Naive B cell (primary cell): ENCODE data around the gene CDK11A. TPM values are rescaled to one million over a fixed set of nuclear protein-coding genes. Genes with fewer than 3 reads are reported as not detected.
"Not testable (repeated sequence)": the region's sequence is repeated elsewhere in the genome, so short reads cannot be mapped to it uniquely, and the experiment has no call there.

Experiments
- ATAC-seq, 2 donors: fragments of 150-1000 bp; cut with Tn5 transposase; 2 replicates each; pipeline ENCODE4 v1.10.0; 2021; ENCODE audit warnings: low read depth in 2 of 2, mild to moderate bottlenecking in 2 of 2, moderate library complexity in 2 of 2
- DNase-seq: peaks from one replicate; pipeline ENCODE4 v3.0.0; 2022
- H3K27ac Mint-ChIP-seq, 6 donors: one replicate each; pipeline ENCODE4 v1.8.0; 2020 to 2022; ENCODE audit warnings: mild to moderate bottlenecking in 6 of 6, mixed read lengths in 6 of 6, moderate library complexity in 5 of 6, inconsistent platforms in 2 of 6
- H3K27me3 Mint-ChIP-seq, 3 donors: one replicate each; pipeline ENCODE4 v1.8.0; 2021 to 2022; ENCODE audit warnings: mixed read lengths in 3 of 3, mild to moderate bottlenecking in 1 of 3
- H3K36me3 Mint-ChIP-seq, 2 donors: one replicate each; pipeline ENCODE4 v1.8.0; 2020 to 2022; ENCODE audit warnings: mixed read lengths in 2 of 2, inconsistent platforms in 1 of 2, mild to moderate bottlenecking in 1 of 2
- H3K4me1 Mint-ChIP-seq, 3 donors: one replicate each; pipeline ENCODE4 v1.8.0; 2020 to 2022; ENCODE audit warnings: mixed read lengths in 3 of 3, inconsistent platforms in 1 of 3, mild to moderate bottlenecking in 1 of 3, moderate library complexity in 1 of 3
- H3K4me3 Mint-ChIP-seq, 8 donors: one replicate each; pipeline ENCODE4 v1.8.0; 2020 to 2022; ENCODE audit warnings: mild to moderate bottlenecking in 8 of 8, mixed read lengths in 8 of 8, moderate library complexity in 8 of 8, inconsistent platforms in 2 of 8
- H3K9me3 Mint-ChIP-seq, 7 donors: one replicate each; pipeline ENCODE4 v1.8.0; 2020 to 2022; ENCODE audit warnings: mixed read lengths in 7 of 7, mild to moderate bottlenecking in 5 of 7, inconsistent platforms in 2 of 7, moderate library complexity in 1 of 7
- polyA plus RNA-seq, 6 donors: library from polyadenylated mRNA; unstranded; fragments of 300-500 nt; fragmentation: Illumina TruSeq; gene quantifications; one replicate each; pipeline ENCODE4 v1.2.3, GENCODE V29; 2021; ENCODE audit warnings: low read depth in 6 of 6

The CDK11A gene
- polyA plus RNA-seq, 6 donors from 2014 or later: 11.9 to 24.1 (median 14.0) TPM

DNA sequence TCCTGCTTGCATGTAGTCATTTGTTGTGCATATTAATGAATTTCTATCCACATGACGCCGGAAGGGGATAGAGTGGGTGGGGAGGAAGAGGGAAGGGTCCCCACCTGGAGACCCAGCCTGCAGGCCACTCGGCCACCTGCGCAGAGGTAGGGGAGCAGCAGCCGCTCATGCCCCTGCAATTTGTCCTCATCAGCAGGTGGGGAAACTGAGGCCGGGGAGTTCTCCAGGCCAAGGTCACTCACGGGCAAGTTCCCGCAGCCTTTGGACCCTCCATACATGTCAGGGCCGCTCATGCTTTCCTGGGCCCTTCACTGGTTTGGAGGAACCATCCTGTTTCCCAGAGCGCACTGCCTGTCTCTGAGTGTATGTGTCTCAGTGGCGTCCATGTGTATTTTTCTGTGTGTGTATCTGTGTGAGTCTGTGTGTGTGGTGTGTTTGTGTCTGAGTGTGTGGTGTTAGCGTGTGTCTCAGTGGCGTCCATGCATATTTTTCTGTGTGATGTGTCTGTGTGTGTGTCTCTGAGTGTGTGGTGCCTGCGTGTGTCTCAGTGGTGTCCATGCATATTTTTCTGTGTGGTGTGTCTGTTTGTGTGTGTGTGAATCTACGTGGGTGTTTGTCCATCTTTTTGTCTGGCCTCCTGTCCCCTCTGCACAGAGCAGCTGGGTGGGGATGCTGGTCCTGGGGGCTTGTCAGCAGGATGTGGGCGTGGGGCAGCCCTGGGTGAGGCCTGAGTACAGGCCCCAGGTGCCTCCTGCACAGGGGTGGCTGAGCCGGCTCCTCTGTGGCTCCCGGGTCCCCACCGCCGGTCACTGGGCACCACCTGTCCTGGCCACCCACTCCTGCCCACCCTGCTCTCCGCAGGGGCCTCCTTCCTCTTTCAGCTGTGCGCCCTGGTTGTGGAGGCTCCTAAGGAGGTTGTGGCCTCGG is 27.5 kb downstream of the CDK11A start:
- Mint-ChIP-seq H3K4me3 (peak overlapping the region in 3 of 8 donors; percentile 29 to 59 (median 50)), H3K27ac (peak overlapping the region in 1 of 6 donors; percentile 64)

DNA sequence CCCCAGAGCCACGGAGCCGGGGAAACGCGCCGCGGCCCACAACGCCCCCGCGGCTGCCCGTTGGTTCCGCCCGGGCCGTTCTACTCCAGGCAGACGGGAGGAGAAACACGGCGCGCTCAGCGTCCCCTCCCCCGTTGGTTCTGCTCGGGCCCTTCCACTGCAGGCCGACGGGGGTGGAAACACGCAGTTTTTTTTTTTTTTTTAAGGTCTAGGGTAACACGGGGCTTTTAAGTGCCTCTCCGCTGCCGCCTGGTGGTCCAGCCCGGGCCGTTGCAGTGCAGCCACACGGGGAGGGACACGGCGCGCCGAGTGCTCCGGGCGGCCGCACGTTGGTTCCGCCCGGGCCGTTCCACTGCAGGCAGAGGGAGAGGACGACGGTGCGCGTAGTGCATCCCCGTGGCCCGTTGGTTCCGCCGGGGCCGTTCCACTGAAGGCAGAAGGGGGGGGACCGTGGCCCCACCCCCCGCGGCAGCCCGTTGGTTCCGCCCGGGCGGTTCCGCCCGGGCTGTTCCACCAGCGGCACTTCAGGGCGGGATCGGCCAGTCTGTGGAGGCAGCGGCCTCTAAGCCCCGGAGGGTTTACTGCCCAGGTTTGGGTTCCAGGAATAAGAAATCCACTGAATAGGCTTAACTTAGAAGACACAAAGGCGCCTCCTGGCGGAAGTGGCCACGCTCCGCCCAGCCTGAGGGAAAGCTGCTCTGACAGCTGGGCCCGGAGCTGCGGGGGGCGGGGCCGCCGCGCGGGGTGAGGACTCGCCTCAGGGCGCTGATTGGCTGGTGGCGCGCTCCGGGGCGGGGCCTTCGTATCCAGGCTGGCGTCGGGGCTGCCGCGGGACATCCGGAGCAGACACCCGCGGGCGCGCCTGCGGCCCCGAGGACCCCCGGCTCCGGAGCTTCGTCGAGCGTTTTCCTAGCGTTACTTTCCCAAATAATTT is 31.2 kb downstream of the CDK11A start, which contains the start of gene SLC35E2B:
Gene SLC35E2B, minus strand, starts transcription at position 82 of the 934 bp plus-strand sequence. CDS start 16,096 bp downstream, outside the sequence.
- not testable (repeated sequence) for H3K27me3 Mint-ChIP-seq, H3K9me3 Mint-ChIP-seq, H3K36me3 Mint-ChIP-seq
- ATAC-seq: peak; percentile 74 to 75
- Mint-ChIP-seq H3K4me3 (peak within 1 kb of the TSS; percentile 71 to 90 (median 84)), H3K27ac (peak within 1 kb of the TSS in 5 of 6 donors; percentile 90 to 98 (median 96)), H3K4me1 (peaks cover 2 to 21% (median 5%) of the 10 kb centered on the region in 3 donors)
- peak; percentile 98 for DNase-seq

More for the DNA sequence above, 27.5 kb downstream of the CDK11A start:
- H3K27me3 Mint-ChIP-seq, ATAC-seq, DNase-seq, H3K9me3 Mint-ChIP-seq, H3K36me3 Mint-ChIP-seq, H3K4me1 Mint-ChIP-seq: not testable (repeated sequence)

DNA sequence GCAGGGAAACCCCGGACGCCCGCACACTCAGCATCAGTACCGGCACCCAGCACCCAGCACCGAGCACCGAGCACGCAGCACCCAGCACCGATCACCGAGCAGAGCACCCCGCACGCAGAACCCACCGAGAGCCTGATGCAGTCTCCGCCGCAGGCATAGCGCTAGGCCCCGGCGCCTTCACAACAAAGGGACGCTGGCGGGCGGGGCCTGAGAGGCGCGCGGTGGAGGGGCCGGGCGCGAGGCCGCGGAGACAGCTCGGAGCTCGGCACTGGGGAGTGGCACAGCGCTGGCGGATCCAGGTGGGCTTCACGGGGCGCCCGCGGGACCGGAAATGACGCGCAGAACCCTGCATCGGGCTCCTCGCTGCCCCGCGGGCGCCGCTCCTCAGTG is 31.8 kb downstream of the CDK11A start:
- H3K4me1 Mint-ChIP-seq: peaks cover 6 to 23% (median 8%) of the 10 kb centered on the region in 3 donors
- not testable (repeated sequence) for DNase-seq

DNA sequence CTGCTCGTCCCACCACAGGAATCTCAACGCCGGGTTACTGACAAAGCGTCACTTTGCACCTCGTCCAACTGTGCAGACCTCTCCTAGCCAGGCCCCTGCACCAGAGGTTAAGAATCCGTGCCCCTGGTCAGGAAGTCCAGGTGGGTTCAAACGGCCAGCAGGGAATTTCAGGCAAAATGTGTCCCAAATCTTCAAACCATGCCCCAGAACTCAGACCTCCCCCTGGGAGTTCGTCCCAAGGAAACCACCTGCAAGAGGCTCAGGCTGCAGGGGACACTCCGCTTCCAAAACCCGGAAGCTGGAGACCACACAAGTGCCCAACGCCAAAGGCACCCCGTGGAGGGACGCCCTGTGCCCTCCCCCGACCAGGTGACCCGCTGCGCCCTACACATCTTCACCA is 32.7 kb downstream of the CDK11A start:
- peaks cover 4 to 23% (median 6%) of the 10 kb centered on the region in 3 donors for H3K4me1 Mint-ChIP-seq
- H3K9me3 Mint-ChIP-seq, DNase-seq, H3K4me3 Mint-ChIP-seq, H3K27ac Mint-ChIP-seq, ATAC-seq, H3K36me3 Mint-ChIP-seq, H3K27me3 Mint-ChIP-seq: not testable (repeated sequence)

More for the DNA sequence above, 31.8 kb downstream of the CDK11A start:
- H3K27me3 Mint-ChIP-seq, ATAC-seq, H3K9me3 Mint-ChIP-seq, H3K36me3 Mint-ChIP-seq: not testable (repeated sequence)
- peak overlapping the region; percentile 59 to 90 (median 82) for H3K4me3 Mint-ChIP-seq
- peak overlapping the region in 4 of 6 donors; percentile 37 to 97 (median 94) for H3K27ac Mint-ChIP-seq

DNA sequence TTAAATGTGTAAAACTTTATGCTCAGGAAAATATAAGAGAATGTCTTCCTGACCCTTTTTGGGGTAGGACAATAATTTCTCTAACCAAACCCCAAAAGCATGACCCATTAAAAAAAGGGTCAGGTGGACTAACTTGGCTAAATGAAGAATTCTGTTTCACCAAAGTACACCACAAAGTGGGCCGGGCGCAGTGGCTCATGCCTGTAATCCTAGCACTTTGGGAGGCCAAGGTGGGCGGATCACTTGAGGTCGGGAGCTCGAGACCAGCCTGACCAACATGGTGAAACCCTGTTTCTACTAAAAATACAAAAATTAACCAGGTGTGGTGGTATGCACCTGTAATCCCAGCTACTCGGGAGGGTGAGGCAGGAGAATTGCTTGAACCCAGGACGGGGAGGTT is 34.6 kb downstream of the CDK11A start:
- Mint-ChIP-seq H3K27ac (peak overlapping the region in 2 of 6 donors; percentile 41 to 60), H3K4me1 (peaks cover 9 to 29% (median 12%) of the 10 kb centered on the region in 3 donors), H3K4me3 (peak overlapping the region in 2 of 8 donors; percentile 40 to 68)
- not testable (repeated sequence) for H3K27me3 Mint-ChIP-seq, H3K36me3 Mint-ChIP-seq, H3K9me3 Mint-ChIP-seq, DNase-seq, ATAC-seq

DNA sequence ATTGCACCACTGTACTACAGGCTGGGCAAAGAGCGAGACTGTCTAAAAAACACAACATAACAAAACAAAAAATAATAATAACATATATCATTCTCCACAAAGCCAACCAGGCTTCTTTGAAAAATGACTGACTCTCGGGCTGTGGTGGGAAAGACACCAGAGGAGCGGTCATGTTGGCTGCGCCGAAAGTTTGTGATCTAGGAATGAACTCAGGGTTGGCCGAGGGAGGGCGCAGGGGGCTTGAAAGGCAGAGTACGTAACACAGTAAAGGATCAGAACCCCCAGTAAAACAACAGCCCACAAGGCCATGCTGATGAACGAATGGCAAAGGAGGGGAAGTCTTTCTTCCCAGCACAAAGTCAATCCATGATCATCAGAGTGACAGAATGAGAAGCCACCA is 36.3 kb downstream of the CDK11A start:
- H3K27ac Mint-ChIP-seq: peak overlapping the region in 3 of 6 donors; percentile 11 to 88 (median 47)
- H3K9me3 Mint-ChIP-seq: no peaks in the 10 kb centered on the region
- peaks cover 12 to 38% (median 25%) of the 10 kb centered on the region in 3 donors for H3K4me1 Mint-ChIP-seq
- DNase-seq: no peak
- ATAC-seq: no peak
- peak overlapping the region in 3 of 8 donors; percentile 30 to 70 (median 50) for H3K4me3 Mint-ChIP-seq
- H3K27me3 Mint-ChIP-seq: no peaks in the 10 kb centered on the region
- H3K36me3 Mint-ChIP-seq: no peaks in the 10 kb centered on the region

DNA sequence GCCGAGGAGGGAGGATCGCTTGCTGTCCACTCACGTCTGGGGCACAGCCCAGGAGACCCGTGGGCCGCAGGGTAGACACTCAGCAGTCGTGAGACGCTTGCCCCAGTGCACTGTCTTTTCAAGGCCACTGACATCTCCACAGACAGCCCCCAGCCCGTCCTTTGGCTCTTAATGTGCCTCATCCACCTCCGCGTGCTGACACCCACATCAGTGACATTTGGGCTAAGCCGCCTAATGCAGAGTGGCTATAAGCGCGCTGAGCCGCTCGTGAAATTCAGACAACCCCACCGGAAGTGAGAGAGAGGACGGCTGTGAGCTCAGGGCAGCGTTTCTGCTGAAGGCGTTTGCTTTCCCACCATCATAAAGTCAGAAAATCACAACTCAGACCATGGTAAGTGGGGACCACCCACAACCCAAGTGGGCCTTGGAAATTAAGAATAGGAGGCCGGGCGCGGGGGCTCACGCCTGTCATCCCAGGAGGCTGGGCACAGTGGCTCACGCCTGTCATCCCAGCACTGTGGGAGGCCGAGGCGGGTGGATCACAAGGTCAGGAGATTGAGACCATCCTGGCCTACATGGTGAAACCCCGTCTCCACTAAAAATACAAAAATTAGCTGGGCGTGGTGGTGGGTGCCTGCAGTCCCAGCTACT is 40.0 kb downstream of the CDK11A start:
- ATAC-seq (no peak), DNase-seq (no peak)
- peak overlapping the region in 1 of 8 donors; percentile 24 for H3K4me3 Mint-ChIP-seq
- H3K9me3 Mint-ChIP-seq: no peaks in the 10 kb centered on the region
- H3K27me3 Mint-ChIP-seq: no peaks in the 10 kb centered on the region
- peaks cover 19 to 44% (median 34%) of the 10 kb centered on the region in 3 donors for H3K4me1 Mint-ChIP-seq
- H3K36me3 Mint-ChIP-seq: no peaks in the 10 kb centered on the region
- H3K27ac Mint-ChIP-seq: peak overlapping the region in 2 of 6 donors; percentile 23 to 89

DNA sequence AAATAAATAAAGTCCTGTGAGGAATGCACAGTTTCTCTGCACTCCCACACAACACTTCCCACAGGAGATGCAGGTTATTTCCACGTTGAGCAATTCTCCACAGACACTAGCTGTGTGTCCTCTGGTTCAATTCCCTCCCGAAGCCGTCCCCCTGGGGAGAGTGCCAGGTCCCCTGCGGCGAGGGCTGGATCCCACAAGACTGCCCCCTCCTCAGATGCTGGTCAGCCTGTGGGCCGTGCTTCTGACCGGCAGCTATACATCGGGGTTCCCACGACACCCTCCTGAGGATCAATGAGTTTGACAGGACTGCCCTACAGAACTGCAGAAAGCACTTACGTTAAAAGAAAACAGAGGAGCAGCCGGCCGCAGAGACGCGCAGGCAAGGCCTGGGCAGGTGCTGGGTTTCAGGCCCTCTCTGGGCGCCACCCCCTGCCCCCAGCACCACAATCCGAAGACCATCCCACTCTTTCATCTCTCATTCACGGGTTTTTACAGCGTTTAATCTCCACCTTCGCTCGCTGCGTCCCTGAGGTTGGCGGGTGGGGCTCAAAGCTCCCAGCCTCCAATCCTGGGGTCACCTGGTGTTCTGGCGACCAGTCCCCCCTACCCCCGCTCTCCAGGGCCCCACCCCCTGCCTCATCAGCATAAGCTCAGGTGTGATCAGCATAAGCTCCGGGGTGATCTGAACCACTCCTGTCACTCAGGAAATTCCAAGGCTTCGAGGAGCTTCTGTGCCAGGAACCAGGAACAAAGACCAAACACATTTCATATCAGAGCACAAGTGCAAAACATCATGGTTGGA is 40.9 kb downstream of the CDK11A start:
- Mint-ChIP-seq H3K27me3 (no peaks in the 10 kb centered on the region), H3K4me3 (peak overlapping the region in 1 of 8 donors; percentile 4), H3K36me3 (no peaks in the 10 kb centered on the region), H3K27ac (peak overlapping the region in 4 of 6 donors; percentile 23 to 70 (median 40)), H3K4me1 (peaks cover 27 to 45% (median 43%) of the 10 kb centered on the region in 3 donors), H3K9me3 (no peaks in the 10 kb centered on the region)
- no peak for ATAC-seq
- no peak for DNase-seq

DNA sequence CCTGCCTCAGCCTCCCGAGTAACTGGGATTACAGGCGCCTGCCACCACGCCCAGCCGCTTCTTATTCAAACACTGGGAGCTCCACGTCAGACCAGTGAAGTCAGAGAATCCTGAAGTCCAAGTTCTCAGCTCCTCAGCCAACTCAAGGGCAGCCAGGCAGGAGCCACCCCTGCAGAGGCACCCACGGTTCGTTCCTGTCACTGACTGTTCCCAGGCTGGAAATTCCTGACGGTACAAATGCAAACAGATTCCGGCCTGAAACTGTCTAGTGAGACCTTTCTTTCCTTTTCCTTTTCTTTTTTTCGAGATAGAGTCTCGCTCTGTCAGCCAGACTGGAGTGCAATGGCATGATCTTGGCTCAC is 43.3 kb downstream of the CDK11A start:
- Mint-ChIP-seq H3K4me1 (peaks cover 31 to 52% (median 48%) of the 10 kb centered on the region in 3 donors), H3K4me3 (no peak overlapping the region), H3K36me3 (no peaks in the 10 kb centered on the region), H3K27ac (peak overlapping the region in 2 of 6 donors; percentile 45 to 59), H3K9me3 (no peaks in the 10 kb centered on the region), H3K27me3 (no peaks in the 10 kb centered on the region)
- DNase-seq (no peak), ATAC-seq (no peak)

DNA sequence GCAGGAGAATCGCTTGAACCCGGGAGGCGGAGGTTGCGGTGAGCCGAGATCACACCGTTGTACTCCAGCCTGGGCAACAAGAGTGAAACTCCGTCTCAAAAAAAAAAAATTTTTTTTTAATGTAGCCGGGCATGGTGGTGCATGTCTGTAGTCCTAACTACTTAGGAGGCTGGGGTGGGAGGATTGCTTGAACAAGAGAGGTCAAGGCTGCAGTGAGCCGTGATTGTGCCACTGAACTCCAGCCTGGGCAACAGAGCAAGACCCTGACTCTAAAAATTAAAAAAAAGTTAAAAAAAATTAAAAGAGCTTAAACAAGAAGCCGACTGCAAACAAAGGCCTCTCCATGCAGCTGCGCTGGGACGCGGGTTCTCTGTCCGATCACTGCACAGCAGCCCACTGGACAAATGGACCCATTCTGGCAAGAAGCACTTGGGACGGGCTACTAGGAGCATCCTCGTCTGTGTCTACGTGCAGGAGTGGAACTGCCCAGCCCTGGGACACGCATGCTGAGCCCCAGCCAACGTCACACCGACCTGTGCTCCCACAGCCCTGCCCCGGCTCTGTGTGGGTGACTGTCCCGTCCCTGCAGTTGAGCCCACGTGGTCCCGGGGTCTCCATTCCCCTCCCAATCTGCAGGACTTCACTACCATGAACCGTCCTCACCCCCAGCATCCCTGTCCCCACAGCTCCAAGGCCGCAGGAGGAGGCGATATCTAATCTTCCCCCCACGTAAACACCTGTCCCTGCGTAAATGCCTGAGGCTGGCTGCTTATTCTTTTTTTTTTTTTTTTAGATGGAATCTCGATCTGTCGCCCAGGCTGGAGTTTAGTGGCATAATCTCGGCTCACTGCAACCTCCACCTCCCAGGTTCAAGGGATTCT is 43.9 kb downstream of the CDK11A start:
- Mint-ChIP-seq H3K27me3 (no peaks in the 10 kb centered on the region), H3K27ac (peak overlapping the region in 2 of 6 donors; percentile 59 to 99), H3K4me3 (no peak overlapping the region), H3K4me1 (peaks cover 27 to 49% (median 44%) of the 10 kb centered on the region in 3 donors), H3K36me3 (no peaks in the 10 kb centered on the region), H3K9me3 (no peaks in the 10 kb centered on the region)
- DNase-seq: no peak
- no peak for ATAC-seq

DNA sequence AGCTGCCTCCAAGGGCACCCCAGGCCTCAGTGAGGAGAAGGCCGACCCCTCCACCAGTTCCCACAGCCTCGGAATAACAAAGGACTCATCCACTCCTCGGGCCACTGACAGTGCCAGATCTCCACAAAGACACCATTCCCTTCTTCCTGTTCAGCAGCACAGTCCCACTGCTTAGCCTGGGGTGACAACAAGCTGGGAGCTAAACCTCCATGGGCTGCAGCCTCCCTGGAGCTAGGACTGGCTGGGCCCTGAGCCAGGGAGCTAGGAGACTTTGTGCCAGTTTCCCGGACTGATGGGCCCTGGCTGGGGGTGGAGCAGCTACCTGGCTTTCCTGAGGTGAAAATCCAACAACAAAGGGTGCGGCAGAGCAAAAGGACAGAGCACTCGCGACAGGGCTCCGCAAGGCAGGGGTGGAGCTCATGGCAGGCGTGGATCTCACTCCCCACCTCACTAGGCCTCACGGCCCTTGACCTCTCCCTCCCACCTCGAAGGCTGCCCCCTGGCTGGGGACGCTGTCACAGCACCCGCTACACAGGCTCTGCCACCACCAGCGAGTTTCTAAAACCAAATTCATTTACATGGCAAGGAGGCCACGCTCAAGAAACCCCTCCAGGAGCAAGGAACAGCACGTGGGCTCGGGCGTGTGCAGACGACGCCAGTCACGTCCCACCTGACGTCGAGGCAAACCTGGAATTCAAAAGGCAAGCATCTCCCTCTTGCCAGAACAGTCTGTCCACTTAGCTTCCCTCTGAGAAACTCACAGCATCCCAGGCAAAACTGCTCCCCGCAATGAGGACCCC is 45.4 kb downstream of the CDK11A start:
- ATAC-seq (peak; percentile 20 to 29), DNase-seq (no peak)
- peaks cover 26 to 42% (median 37%) of the 10 kb centered on the region in 3 donors for H3K4me1 Mint-ChIP-seq
- H3K27ac Mint-ChIP-seq: peak overlapping the region; percentile 59 to 99 (median 98)
- no peaks in the 10 kb centered on the region for H3K27me3 Mint-ChIP-seq
- H3K4me3 Mint-ChIP-seq: peak overlapping the region; percentile 71 to 96 (median 88)
- H3K9me3 Mint-ChIP-seq: no peaks in the 10 kb centered on the region
- H3K36me3 Mint-ChIP-seq: no peaks in the 10 kb centered on the region
